IPS-20b (cell line): ENCODE measurements around the gene ESYT3.
"Not testable (repeated sequence)": the region's sequence is repeated elsewhere in the genome, so short reads cannot be mapped to it uniquely, and the experiment has no call there.

ENCODE experiments used
- H3K27ac ChIP-seq: one replicate; pipeline ENCODE4 v1.5.1; 2013; ENCODE audit warnings: low read length
- H3K27me3 ChIP-seq: 2 replicates; pipeline ENCODE4 v1.6.1; 2013; ENCODE audit warnings: mild to moderate bottlenecking, low read length, inconsistent platforms; ENCODE audit not compliant: insufficient read depth
- H3K36me3 ChIP-seq: 2 replicates; pipeline ENCODE4 v1.6.1; 2013; ENCODE audit warnings: low read depth, mild to moderate bottlenecking, inconsistent platforms, low read length, moderate library complexity; ENCODE audit not compliant: insufficient read depth
- H3K4me1 ChIP-seq: 2 replicates; pipeline ENCODE4 v1.6.1; 2013; ENCODE audit warnings: mild to moderate bottlenecking, control low read depth, inconsistent platforms, low read length, moderate library complexity; ENCODE audit not compliant: insufficient read depth
- H3K4me3 ChIP-seq: 2 replicates; pipeline ENCODE4 v1.5.1; 2013; ENCODE audit warnings: mild to moderate bottlenecking, low read length, inconsistent platforms
- H3K9ac ChIP-seq: 2 replicates; pipeline ENCODE4 v1.6.1; 2013; ENCODE audit warnings: low read depth, mild to moderate bottlenecking, inconsistent platforms, low read length, moderate library complexity
- H3K9me3 ChIP-seq: 2 replicates; pipeline ENCODE4 v1.6.1; 2013; ENCODE audit warnings: mild to moderate bottlenecking, low read depth, low read length, inconsistent platforms; ENCODE audit not compliant: insufficient read depth

ESYT3 gene

GRCh38 chr3:138445654-138446053 lies 11.2 kb downstream of the ESYT3 start:
- peaks cover 5% of the 10 kb centered on the region for H3K4me1 ChIP-seq
- H3K9ac ChIP-seq, result no peak overlapping the region
- H3K36me3 ChIP-seq, result no peaks in the 10 kb centered on the region
- H3K27ac ChIP-seq, result no peak overlapping the region
- no peaks in the 10 kb centered on the region for H3K27me3 ChIP-seq
- no peaks in the 10 kb centered on the region for H3K9me3 ChIP-seq
- no peak overlapping the region for H3K4me3 ChIP-seq

DNA sequence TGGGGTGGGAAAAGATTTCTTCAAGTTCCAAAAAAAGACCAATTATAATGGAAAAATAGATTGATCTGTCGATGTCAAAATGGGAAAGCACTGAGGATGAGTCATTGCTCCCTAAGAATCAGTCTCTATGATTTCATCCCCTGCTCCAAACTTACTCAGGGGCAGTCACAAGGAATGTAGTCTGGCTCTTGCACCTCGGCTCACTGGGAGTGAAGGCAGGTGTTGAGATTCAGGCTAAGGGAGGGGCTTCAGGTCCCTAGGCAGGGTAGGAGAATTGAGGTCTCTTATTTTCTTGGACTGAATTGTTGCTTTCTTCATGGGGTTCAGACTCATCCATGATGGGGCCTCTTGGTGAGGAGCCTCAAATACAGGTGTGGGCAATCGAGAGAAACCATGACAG lies 14.2 kb downstream of the ESYT3 start:
- no peak overlapping the region for H3K9ac ChIP-seq
- no peak overlapping the region for H3K27ac ChIP-seq
- no peaks in the 10 kb centered on the region; the same call in 1 of the 2 replicates for H3K4me1 ChIP-seq
- no peaks in the 10 kb centered on the region for H3K27me3 ChIP-seq
- no peaks in the 10 kb centered on the region for H3K36me3 ChIP-seq
- H3K4me3 ChIP-seq, result no peak overlapping the region
- no peaks in the 10 kb centered on the region for H3K9me3 ChIP-seq

DNA sequence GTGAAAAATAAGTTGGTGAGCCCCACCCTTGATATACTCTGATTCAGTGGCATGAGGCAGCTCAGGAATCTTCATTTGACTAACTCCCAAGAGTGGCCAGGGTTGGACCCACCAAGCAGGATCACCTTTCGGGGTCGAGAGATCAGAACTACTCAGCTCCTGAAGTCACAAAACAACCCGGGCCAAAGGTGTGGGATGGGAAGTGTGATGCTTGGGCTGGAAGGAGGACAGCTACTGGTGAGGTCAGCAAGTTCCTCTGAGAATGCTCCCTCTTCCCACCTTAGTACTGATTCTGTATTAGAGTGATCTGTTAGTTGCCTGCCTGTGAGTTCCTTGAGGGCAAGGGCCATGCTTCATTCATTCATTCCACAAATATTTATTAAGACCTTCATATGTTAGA lies 15.1 kb downstream of the ESYT3 start:
- Histone ChIP-seq H3K9ac (no peak overlapping the region), H3K4me1 (no peaks in the 10 kb centered on the region; the same call in 1 of the 2 replicates), H3K27ac (no peak overlapping the region), H3K4me3 (no peak overlapping the region), H3K27me3 (no peaks in the 10 kb centered on the region), H3K36me3 (no peaks in the 10 kb centered on the region), H3K9me3 (no peaks in the 10 kb centered on the region)

DNA sequence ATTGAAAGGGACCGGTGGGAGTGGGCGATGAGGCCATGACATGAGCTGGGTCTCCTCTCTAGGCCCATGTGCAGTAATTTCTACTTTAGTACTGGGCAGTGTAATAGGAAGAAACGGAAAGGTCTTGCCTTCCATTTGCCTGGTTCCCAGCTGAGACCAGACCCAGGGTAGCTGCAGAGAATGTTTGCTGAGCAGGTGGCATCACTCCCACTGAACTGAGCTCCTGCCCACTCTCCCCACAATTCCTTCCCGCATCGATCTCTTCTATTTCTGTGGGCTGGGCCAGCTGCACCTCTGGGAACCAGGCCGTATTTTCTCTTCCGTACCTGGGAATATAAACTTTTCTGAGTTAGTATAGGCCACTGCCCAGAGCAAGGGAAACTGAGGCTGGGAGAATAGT lies 15.8 kb downstream of the ESYT3 start:
- Histone ChIP-seq H3K9ac (no peak overlapping the region), H3K9me3 (no peaks in the 10 kb centered on the region), H3K27ac (no peak overlapping the region), H3K4me1 (no peaks in the 10 kb centered on the region; the same call in 1 of the 2 replicates), H3K36me3 (no peaks in the 10 kb centered on the region), H3K27me3 (no peaks in the 10 kb centered on the region), H3K4me3 (no peak overlapping the region)

GRCh38 chr3:138450704-138451424 lies 16.4 kb downstream of the ESYT3 start:
- no peak overlapping the region for H3K9ac ChIP-seq
- H3K27ac ChIP-seq, result no peak overlapping the region
- H3K9me3 ChIP-seq, result no peaks in the 10 kb centered on the region
- H3K4me1 ChIP-seq, result no peaks in the 10 kb centered on the region; the same call in 1 of the 2 replicates
- H3K27me3 ChIP-seq, result no peaks in the 10 kb centered on the region
- no peak overlapping the region for H3K4me3 ChIP-seq
- no peaks in the 10 kb centered on the region for H3K36me3 ChIP-seq

GRCh38 chr3:138451595-138452162 lies 17.3 kb downstream of the ESYT3 start:
- Histone ChIP-seq H3K9ac (no peak overlapping the region), H3K4me1 (no peaks in the 10 kb centered on the region; the same call in 1 of the 2 replicates), H3K9me3 (no peaks in the 10 kb centered on the region), H3K36me3 (no peaks in the 10 kb centered on the region), H3K27ac (no peak overlapping the region), H3K27me3 (no peaks in the 10 kb centered on the region), H3K4me3 (no peak overlapping the region)

DNA sequence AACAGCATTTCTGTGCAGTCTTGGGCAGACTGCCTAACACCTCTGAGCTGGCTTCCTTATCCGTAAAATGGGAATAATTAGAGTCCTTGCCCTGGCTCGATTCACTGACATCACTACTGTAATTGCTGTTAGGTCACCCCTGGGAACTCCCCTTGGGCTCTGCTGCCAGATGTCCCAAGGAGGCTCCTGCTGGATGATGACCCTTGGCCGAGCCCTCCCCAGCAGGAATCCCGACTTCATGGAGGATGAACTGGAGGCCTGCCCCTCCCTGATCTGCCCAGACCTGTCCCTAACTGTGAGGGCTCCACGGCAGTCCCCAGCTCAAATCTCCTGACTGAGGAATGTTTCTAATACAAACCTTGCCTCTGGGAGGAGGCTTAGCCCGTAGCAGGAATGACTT lies 18.0 kb downstream of the ESYT3 start:
- Histone ChIP-seq H3K27ac (no peak overlapping the region), H3K36me3 (no peaks in the 10 kb centered on the region), H3K9me3 (no peaks in the 10 kb centered on the region), H3K4me3 (no peak overlapping the region), H3K4me1 (no peaks in the 10 kb centered on the region; the same call in 1 of the 2 replicates), H3K27me3 (no peaks in the 10 kb centered on the region), H3K9ac (no peak overlapping the region)

DNA sequence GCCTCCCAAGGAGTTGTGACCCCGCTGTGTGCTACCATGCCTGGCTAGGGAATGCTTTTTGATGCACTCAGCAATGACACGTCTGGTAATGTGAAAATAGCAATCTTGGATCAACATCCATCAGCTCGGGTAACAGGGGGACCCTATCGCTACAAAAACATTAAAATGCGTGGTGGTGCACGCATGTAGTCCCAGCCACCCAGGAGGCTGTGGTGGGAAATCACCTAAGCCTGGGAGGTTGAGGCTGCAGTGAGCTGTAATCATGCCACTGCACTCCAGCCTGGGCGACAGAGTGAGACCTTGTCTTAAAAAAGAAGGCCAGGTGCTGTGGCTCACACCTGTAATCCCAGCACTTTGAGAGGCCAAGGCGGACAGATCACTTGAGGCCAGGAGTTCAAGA lies 19.5 kb downstream of the ESYT3 start:
- not testable (repeated sequence) for H3K4me1 ChIP-seq, H3K27ac ChIP-seq, H3K36me3 ChIP-seq, H3K9ac ChIP-seq, H3K27me3 ChIP-seq, H3K4me3 ChIP-seq, H3K9me3 ChIP-seq

DNA sequence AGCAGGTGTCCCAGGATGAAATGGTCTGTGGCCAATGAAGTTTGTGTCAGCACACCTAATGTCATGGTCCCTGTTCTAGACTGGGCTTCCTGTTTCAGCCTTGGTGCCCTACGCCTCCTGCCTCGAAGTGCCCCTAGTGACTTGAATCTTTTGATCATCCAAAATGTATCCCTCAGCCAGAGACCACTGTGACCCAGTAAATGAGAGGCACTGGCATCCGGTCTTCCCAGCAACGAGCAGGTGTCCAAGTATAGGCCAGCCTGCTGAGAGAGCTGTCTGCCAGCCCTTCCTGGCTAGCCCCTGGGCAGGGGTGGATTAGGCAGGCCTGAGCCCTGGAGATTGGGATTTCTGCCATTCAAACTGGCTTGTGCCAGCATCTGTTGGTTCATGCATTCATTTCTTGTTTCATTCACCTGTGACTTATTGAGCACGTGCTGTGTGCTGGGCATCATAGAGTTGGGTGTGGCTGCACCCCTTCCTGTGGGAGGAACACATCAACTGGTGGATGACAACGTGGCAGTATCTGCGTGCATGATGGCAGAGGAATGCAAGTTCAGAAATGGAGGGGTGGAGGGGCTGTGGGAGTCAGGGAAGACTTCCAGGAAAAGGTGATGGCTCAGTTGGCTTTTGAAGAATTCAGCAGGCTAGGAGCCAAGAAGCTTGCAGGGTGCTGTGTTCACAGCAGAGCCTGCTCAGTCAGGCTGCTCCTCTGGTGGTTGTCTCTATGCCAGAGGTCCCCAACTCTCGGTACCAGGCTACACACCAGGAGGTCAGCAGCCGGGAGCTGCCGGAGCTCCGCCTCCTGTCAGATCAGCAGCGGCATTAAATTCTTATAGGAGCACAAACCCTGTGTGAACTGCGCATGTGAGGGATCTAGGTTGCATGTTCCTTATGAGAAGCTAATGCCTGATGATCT lies 21.6 kb downstream of the ESYT3 start:
- H3K4me3 ChIP-seq, result no peak overlapping the region
- H3K9ac ChIP-seq, result no peak overlapping the region
- no peaks in the 10 kb centered on the region for H3K9me3 ChIP-seq
- no peaks in the 10 kb centered on the region; the same call in 1 of the 2 replicates for H3K4me1 ChIP-seq
- H3K27ac ChIP-seq, result no peak overlapping the region
- H3K36me3 ChIP-seq, result peaks cover 3% of the 10 kb centered on the region; the same call in 1 of the 2 replicates
- no peaks in the 10 kb centered on the region for H3K27me3 ChIP-seq

- Histone ChIP-seq H3K27ac (no peak overlapping the region), H3K4me3 (no peak overlapping the region), H3K4me1 (no peaks in the 10 kb centered on the region; the same call in 1 of the 2 replicates), H3K9me3 (no peaks in the 10 kb centered on the region), H3K27me3 (no peaks in the 10 kb centered on the region), H3K36me3 (peaks cover 3% of the 10 kb centered on the region; the same call in 1 of the 2 replicates), H3K9ac (no peak overlapping the region)
These were observed 22.8 kb downstream of the ESYT3 start for GRCh38 chr3:138456961-138457862.
